HUDEP-2 (cell line): ENCODE measurements around the gene DNAJC18.

Experiments
- DNase-seq, 76 experiments: peaks; one replicate each; lab custom pipeline; 2025; ENCODE audit not compliant: unreplicated experiment in 76 of 76; lab: John Stamatoyannopoulos, UW

The DNAJC18 gene

DNA sequence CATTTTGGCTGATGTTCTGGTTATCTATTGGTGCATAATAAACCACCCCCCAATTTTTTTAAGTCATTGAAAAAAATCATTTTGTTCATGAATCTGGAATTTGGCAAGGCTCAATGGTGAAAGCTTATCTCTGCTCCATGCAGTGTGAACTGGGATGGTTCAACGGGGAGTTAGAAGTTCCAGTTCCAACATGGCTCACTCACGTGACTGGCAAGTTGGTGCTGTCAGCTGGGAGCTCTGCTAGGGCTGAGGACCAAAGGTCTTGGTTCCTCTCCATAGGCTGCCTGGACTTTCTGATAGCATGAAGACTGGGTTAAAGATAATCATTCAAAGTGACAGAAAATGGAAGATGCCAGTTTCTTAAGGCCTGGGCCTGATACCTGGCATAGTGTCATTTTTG is 32.4 kb downstream of the DNAJC18 start:
- peak in 2 of 76 experiments; percentile 12 to 15 for DNase-seq

DNA sequence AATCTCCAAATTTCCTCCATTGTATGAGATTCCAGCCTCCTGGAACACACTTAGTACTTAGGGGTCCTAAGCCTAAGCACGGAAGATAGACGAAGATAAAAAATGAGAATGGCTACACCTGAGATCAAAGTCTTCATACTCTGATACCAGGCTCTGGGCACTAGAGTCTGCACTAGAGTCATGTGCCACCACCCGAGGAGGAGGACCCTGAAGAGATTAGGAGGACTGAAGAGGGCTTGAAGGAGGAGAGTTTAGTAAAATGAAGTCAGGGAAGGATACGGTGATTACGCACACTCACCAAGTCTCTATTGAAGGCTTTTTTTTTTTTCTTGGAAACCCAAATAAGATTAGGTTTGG is 34.9 kb downstream of the DNAJC18 start:
- DNase-seq, result peak in 1 of 76 experiments; percentile 43

DNA sequence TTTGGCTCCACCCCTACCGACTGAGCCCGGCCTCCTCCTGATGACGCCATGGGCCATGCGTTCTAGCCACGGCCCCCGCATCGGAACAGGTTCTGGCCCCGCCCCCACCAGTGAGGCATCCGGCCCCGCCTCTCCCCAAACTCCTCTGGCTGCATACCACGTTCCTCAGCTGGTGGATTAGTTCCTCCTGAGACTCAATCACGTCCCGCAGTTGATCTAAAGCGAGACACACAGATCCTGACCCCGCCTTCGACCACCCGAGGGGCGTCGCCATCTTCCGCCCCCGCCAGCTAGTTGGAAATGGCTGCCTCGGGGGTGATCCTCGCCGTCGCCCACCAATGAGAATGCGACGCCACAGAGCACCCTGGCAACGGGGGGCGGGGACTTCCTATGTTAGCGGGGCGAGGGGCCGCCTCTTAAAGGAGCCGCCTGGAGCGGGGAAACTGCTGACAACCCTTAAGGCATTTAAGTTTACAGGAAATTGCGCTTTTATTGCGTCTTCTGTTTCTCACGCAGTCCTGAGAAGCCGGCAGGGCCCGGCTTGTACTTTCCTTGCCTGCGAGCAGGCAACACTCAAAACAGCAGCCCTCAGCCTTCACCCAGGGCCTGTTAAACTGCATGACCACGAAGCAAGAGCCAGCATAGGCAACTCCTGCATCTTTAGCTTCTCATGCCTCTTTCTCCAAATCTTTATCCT is 35.4 kb downstream of the DNAJC18 start, which contains the start of gene SPATA24:
TSS of gene SPATA24 (minus strand) at position 303 of the 697 bp plus-strand sequence. CDS start at position 274, 29 bp downstream.
- DNase-seq, result peak; percentile 30 to 97 (median 90)

DNA sequence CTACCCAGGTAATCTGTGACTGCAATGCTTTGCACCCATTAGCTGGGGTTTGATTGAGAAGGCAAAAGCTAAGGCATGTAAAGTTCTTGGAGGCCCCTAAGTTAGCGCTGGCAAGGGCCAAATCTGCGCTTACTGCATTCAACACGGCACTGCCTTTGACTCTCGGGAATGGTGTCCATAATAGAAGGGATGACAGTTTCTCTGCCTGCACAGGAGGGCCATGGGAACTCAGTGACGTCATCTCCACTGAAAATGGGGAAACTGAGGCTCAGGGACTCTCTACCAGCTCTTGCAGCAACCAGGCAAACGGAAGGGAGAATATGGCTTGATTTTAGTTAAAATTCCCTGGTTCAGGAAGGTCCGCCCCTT is 35.9 kb downstream of the DNAJC18 start:
- DNase-seq, result no peak

DNA sequence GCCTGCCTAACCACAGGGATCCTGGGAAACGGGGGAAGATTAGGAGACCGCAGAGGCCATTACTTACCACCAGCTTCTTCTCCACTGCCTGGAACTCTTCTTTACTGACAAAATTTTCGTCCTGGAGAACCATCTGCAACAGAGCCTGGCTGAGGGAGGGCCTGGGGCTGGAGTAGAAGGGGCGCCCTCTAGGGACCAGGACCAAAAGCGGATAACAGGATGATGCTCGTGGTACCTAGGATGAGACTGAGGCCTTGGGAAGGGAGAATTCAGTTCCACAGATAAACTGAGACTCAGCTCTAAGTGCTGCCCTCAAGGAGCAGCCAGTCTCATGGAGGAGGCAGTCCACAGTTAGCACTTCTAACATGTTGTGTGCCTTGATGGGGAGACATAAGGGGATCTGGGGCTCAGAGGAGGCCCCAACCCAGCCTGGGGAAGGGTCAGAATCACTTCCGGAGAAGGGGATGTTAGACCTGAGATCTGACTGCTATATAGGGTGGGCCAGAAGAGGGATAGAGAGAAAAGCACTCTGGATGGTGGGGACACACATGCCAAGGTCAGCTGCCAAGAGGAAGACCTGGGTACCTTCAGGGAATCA is 36.7 kb downstream of the DNAJC18 start:
- DNase-seq, result peak in 19 of 76 experiments; percentile 5 to 36 (median 18)

GRCh38 chr5:139401546-139401945 is 37.8 kb downstream of the DNAJC18 start:
- no peak for DNase-seq

DNA sequence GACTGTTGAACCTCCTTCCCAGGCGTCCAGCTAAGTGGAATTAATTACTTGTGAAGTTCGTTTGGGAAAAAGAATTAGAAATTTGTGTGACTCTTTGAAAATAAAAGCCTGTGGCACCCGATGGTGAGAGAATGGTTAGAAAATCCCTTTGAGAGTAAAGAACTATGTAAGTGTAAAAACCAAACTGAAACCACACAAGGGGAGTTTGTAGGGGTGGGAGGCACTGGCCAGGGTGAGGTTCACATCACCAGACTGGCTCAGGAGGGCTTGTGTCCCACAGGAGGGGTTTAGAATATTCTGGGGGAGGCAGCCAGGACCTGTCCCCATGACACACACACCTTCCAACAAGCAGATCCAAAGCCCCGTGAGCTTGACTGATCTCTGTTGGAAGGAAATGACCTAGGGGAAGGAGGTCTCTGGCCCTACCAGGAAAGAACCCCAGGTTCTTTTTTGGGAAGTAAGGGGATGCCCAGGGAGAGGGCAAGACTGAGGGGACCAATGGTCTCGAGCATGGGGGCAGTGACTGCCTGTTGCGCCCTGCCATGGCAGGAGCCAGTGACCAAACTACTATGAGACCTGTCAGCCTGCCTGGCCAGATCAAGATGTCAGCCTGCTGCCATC is 39.7 kb downstream of the DNAJC18 start:
- no peak for DNase-seq

- no peak for DNase-seq
Observed at GRCh38 chr5:139397921-139398320, 41.4 kb downstream of the DNAJC18 start.

GRCh38 chr5:139396691-139397090 is 42.6 kb downstream of the DNAJC18 start:
- no peak for DNase-seq

DNA sequence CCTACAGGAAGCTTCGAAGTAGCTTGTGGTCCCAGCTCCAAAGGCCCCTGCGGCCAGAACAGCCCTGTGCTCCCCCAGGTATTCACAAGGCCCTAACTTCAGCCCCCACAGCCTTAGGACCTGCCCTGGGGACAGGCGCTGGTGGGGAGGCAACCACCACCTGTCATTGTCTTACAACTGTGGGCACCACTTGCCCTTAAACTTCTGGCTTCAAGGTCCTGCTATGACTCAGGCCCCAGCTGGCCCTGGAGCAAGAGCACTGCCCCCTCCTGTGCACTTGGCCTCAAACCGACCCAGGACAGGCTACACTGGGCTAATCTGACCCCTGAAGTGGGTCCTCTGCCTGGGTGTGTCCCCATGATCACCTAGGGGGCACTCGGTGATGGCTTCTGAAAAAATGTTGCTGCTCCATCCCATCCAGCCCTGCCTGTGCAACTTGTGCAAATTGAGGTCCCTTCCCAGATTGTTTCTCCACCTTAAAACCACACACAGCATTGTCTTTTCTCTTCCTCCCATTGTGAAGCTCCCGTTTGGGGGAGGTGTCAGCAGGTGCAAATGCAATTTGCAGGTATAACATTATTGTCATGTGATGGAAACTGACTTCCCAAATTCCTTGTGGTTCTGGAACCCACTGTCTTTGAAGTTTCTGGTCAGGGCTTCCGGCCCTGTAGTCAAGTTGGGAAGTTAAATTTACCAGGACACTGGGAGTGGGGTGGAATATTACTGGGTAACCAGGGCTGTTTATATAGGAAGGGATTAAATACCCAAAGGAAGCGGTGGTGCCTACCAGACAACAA is 43.3 kb downstream of the DNAJC18 start:
- DNase-seq, result peak in 1 of 76 experiments; percentile 35

DNA sequence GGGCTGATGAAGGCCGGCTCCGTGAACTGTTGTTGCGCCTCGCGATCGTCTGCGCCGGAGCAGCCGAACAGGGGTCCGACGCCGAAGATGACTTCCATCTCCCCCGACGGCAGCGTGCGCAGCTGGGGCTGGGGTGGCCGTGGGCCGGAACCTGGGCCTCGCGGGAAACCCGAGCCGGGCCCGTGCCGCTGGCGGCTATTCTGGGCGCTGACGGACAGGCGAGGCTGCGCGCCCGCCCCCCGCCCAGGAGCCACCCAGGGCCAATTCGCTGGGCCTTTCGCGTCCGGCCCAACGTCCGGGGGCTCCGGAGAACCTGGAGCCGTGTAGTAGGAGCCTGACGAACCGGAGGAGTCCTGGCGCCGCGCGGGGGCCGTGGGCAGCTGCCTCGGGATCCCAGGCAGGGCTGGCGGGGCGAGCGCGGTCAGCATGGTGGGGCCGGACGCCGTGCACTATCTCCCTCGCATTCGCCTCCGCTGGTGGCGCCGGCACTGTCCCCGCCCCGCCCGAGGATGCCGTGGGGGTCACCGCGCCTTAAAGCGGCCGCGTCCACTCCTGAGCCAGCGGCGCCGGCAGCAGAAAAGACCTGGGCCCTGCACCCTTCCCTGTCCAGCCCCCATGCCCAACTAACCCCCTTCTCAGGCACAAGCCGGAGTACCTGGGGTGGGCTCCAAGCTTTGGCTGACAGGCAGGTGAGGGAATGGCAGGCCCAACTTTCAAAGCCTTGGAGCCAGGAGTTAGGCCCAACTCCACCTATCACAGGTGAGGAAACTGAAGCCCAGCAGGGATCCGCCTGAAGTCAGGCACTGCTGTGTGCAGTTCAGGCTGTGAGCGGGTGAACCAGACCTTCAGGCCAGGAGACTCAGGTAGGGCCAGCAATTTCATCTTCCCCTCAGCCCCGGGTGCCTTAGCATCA is 44.4 kb downstream of the DNAJC18 start, which contains the start of gene PROB1:
TSS of gene PROB1 (minus strand) at position 451 of the 913 bp plus-strand sequence. CDS start at position 428, 23 bp downstream.
- no peak for DNase-seq

DNA sequence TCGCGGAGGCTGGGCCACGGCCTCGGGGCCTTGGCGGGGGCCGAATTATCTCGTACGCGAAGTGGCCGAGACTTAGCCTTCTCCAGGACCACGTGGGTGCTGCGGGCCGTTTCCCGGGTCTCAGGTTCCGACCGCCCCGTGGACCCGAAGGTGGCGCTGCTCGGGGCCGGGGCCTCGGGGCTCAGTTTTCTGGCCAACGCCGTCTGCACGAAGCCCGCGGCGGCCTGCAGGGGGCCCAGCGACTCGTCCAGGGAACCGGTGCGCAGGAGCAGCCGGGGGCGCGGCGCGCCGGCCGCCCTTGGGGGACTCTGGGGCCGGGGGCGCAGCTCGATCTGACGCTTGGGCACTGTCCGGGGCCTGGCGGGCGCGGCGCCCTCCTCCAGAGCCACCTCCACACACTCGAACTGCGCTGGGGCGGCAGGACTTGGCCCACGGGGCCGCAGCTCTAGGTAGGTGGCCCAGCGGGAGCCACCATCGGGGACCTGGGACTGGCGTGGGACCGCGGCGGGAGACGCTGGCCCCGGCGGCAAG is 45.1 kb downstream of the DNAJC18 start:
- peak in 6 of 76 experiments; percentile 9 to 28 (median 16) for DNase-seq

- no peak for DNase-seq
Observed at GRCh38 chr5:139393497-139394122, 45.7 kb downstream of the DNAJC18 start.

DNA sequence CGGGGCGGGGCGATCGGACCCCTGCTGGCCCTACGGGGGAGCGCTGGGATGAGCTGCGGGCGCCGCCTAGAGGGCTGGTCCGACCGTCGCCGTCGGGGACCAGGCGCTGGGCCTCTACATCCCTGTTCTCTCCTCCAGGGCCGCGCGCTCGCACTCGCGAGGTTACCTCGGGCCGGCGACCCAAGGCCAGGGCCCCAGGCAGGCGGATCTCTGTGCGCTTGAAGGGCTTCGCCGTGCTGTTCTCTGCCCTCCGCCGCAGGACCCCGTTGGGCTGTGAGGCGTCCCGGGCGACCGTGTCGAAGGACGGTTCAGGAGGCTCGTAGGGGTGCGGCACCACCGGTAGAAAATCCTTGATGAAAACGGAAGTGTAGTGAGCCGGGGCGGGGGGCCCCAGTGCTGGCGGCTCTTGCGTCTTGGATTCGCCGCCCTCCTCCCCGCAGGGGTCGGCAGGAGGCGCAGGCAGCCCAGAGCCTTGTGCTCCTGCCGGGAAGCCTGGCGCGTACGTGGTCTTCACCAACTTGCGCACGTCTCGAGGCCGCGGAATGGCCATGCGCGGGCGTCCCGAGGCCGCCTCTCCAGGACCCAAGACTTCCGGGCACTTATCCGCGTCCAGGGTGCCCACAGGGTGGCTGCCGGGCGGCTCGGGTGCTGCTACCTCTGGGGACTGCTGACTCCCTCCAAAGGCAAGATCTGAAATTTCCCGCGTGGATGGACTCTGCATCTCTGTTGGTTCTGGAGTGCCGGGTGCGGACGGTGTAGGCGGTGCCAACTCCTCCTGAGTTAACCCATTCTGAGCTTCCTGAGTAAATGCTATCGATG is 46.4 kb downstream of the DNAJC18 start:
- peak in 52 of 76 experiments; percentile 16 to 67 (median 38) for DNase-seq

- no peak for DNase-seq
Observed at GRCh38 chr5:139392324-139392677, 47.0 kb downstream of the DNAJC18 start.

DNA sequence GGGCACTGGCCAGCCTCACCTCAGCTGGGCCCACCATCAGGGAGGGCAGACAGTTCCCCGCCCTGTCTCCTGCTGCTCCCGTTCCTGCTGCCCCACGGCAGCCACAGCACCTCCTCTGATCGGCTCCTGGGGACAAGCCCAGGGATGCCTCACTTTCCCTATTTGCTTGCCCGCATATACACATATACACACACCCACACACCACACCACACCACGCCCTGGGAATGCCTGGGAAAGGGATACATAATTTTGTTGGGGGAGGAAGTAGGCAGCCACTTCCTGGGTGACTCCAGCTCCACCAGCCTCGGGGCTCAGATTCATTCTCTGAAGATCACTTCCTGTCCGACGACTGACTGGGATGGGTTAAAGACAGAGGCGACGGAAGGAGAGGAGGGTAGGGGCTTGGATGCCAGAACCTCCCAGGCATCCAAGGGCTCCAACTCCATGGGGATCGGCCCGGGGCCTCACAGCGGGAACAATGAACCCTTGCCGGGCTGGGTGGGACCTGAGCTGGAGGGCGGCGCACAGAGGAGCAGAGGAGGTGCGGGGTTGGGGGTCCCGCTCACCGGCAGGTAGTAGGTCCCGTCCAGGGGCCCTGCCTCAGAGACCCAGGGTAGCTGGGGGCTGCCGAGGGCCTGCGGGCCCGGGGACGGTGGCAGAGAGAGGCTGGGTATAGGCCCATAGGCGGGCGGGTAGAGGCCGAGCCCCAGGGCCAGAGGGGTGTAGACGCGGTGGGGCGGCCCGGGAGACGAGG is 47.6 kb downstream of the DNAJC18 start:
- no peak for DNase-seq

DNA sequence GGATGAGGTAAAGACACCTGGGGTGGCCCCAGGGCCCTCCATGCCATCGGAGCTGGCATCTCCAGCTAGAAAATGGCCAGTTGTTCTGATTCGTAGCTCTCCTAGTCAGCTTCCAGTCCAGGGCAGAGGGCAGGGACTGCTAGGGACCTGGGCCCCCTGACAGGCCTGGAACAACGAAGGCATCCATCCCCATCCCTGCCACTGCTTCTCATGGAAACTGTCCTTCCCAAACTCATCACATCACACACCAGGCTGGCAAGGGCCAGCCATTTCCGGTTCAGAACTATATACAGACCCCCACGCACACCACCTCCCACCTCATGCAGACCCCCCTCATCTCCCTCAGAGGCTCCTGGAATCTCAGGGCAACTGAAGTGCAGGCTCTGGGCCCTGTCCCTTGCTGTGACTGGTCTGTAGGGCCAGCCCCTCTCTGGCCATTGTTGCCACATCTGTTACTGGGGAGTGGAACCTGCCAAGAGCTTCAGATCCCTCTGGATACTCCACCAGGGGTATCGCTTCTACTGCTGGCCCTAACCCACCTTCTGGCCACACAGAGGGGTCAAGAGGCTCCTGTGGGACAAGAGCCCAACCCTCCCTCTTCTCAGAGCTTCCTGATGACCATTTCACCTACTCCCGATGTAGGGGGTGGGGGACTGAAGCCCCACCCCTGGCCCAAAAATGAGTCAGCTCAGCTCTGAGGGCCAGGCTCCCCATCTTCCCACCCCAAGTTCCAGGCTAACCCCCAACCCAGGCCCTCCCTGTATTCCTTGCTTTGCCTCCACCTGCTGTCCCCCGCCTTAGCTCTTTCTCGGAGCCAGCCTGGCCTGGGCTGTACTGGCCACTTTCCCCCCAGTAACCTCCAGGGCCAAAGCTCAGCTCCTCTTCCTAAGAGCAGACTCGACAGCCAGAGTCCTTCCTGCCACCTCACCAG is 48.4 kb downstream of the DNAJC18 start:
- no peak for DNase-seq
